Thyroid gland (tissue), 4 donors: ENCODE results near the gene EPB41.

Experiments used
- POLR2A ChIP-seq, 2 donors: fragments of 450-650 bp; IDR thresholded peaks; one replicate each; pipeline ENCODE4 v1.6.1; 2017; ENCODE audit warnings: antibody characterized with exemption in 2 of 2, mild to moderate bottlenecking in 2 of 2, moderate library complexity in 1 of 2
- TF ChIP-seq, protein P1 (sequence below), 6 experiments: fragments of 200-600 bp in 3 of 6; fragments of 450-650 bp in 3 of 6; sonication (generic) in 3 of 6; IDR thresholded peaks; one replicate each; pipeline ENCODE4 v1.5.1; 2016 to 2019; ENCODE audit warnings: antibody characterized with exemption in 6 of 6, mild to moderate bottlenecking in 2 of 6, inconsistent platforms in 1 of 6, moderate library complexity in 1 of 6

- TF ChIP-seq POLR2A (IDR thresholded peaks at IDR 0.05): no peak
- TF ChIP-seq, protein P1, sequence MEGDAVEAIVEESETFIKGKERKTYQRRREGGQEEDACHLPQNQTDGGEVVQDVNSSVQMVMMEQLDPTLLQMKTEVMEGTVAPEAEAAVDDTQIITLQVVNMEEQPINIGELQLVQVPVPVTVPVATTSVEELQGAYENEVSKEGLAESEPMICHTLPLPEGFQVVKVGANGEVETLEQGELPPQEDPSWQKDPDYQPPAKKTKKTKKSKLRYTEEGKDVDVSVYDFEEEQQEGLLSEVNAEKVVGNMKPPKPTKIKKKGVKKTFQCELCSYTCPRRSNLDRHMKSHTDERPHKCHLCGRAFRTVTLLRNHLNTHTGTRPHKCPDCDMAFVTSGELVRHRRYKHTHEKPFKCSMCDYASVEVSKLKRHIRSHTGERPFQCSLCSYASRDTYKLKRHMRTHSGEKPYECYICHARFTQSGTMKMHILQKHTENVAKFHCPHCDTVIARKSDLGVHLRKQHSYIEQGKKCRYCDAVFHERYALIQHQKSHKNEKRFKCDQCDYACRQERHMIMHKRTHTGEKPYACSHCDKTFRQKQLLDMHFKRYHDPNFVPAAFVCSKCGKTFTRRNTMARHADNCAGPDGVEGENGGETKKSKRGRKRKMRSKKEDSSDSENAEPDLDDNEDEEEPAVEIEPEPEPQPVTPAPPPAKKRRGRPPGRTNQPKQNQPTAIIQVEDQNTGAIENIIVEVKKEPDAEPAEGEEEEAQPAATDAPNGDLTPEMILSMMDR (IDR thresholded peaks at IDR 0.05): no peak
Measured at GRCh38 chr1:29125237-29125641, 210.9 kb downstream of the EPB41 start.
